ENCODE data around the gene ARRB2. TPM values are rescaled to one million over a fixed set of nuclear protein-coding genes. Genes with fewer than 3 reads are reported as not detected.
"Not testable (repeated sequence)": the region's sequence is repeated elsewhere in the genome, so short reads cannot be mapped to it uniquely, and the experiment has no call there.

Gene ARRB2
- polyA plus RNA-seq, 3 donors from 2014 or later, result 46.0 to 70.9 (median 60.4) TPM

GRCh38 chr17:4678448-4679026 is 31.9 kb upstream of the ARRB2 start:
- Mint-ChIP-seq H3K27ac (no peak overlapping the region), H3K4me1 (peaks cover 0 to 4% of the 10 kb centered on the region in 2 donors), H3K9me3 (no peaks in the 10 kb centered on the region), H3K4me3 (no peak overlapping the region), H3K27me3 (ENCODE audit: low read depth in 3 of 3) (peaks cover 0 to 3% (median 0%) of the 10 kb centered on the region in 3 donors), H3K36me3 (peaks cover 25 to 33% (median 31%) of the 10 kb centered on the region in 3 donors)
- DNase-seq, result no peak

DNA sequence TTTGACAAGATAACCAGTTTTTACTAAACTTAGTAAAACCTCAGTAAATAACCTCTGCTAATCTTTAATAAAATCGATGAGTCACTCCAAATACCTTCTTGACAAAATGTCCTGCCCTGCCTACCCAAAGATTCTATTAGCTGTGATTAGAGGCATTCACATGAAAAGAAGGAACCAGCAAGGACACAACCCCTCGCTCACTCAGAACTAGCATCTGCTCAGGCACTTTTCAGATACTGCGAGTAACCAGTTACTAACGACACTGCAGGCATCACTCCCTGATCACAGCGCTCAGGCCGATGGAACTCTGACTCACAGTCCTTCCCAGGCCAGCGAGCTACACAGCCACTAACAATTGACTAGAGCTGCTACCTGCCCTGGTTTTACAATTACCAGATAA is 30.8 kb upstream of the ARRB2 start:
- no peaks in the 10 kb centered on the region for H3K9me3 Mint-ChIP-seq
- no peak for DNase-seq
- peaks cover 0 to 3% (median 0%) of the 10 kb centered on the region in 3 donors for H3K27me3 Mint-ChIP-seq (ENCODE audit: low read depth in 3 of 3)
- peaks cover 34 to 37% (median 35%) of the 10 kb centered on the region in 3 donors for H3K36me3 Mint-ChIP-seq
- H3K27ac Mint-ChIP-seq, result no peak overlapping the region
- H3K4me1 Mint-ChIP-seq, result peaks cover 0 to 4% of the 10 kb centered on the region in 2 donors
- no peak overlapping the region for H3K4me3 Mint-ChIP-seq

- not testable (repeated sequence) for H3K9me3 Mint-ChIP-seq; H3K4me3 Mint-ChIP-seq; H3K27ac Mint-ChIP-seq; DNase-seq; H3K27me3 Mint-ChIP-seq (ENCODE audit: low read depth in 3 of 3)
- H3K36me3 Mint-ChIP-seq, result peaks cover 32 to 46% (median 36%) of the 10 kb centered on the region in 3 donors
- H3K4me1 Mint-ChIP-seq, result peaks cover 0 to 15% of the 10 kb centered on the region in 2 donors
Measured at GRCh38 chr17:4683739-4684138, 26.7 kb upstream of the ARRB2 start.

- not testable (repeated sequence) for H3K27ac Mint-ChIP-seq; H3K4me3 Mint-ChIP-seq; DNase-seq; H3K27me3 Mint-ChIP-seq (ENCODE audit: low read depth in 3 of 3); H3K9me3 Mint-ChIP-seq
- peaks cover 0 to 22% of the 10 kb centered on the region in 2 donors for H3K4me1 Mint-ChIP-seq
- peaks cover 15 to 34% (median 23%) of the 10 kb centered on the region in 3 donors for H3K36me3 Mint-ChIP-seq
Measured at GRCh38 chr17:4689872-4690271, 20.6 kb upstream of the ARRB2 start.

DNA sequence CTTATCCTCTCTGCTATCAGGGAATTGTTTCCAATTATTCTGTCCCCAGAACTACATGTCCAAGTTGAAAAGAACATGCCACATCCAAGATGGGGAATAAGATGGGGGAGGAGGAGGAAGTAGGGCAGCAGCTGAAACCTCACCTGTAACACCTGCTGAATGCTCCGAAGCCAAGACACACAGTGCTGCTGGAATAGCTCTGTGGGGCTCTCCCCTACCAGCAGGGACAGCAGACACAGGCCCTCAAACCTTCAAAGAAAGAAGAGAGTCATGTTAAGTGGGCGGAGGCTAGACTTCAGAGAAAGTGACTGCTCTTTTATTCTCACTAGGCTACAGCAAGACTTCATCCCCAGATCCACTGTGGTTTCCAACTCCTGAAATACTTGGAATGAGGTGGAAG is 19.7 kb upstream of the ARRB2 start:
- peaks cover 0 to 22% of the 10 kb centered on the region in 2 donors for H3K4me1 Mint-ChIP-seq
- no peak for DNase-seq
- no peak overlapping the region for H3K4me3 Mint-ChIP-seq
- H3K27ac Mint-ChIP-seq, result no peak overlapping the region
- H3K9me3 Mint-ChIP-seq, result no peaks in the 10 kb centered on the region
- peaks cover 15 to 29% (median 19%) of the 10 kb centered on the region in 3 donors for H3K36me3 Mint-ChIP-seq
- H3K27me3 Mint-ChIP-seq (ENCODE audit: low read depth in 3 of 3), result peaks cover 0 to 2% (median 0%) of the 10 kb centered on the region in 3 donors

DNA sequence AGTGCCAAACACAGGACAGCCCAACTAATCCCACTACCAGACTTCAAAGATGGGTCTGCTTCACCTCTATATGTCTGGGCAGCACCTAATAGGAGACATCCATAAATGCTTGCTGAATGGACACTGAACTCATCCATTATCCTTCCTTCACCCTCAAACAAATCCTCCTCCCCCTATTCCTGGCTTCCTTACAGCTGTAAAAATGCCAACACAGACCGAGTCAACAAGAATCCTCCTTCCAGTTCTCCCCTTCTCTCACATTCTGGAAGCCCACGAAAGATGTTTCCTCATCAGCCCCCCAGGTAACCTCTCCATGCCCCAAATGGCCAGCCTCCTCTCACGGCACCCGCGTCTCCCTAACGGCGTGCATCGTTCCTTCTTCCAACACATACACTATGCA is 18.7 kb upstream of the ARRB2 start:
- no peaks in the 10 kb centered on the region for H3K9me3 Mint-ChIP-seq
- DNase-seq, result no peak
- peaks cover 14 to 24% (median 15%) of the 10 kb centered on the region in 3 donors for H3K36me3 Mint-ChIP-seq
- peaks cover 0 to 2% (median 0%) of the 10 kb centered on the region in 3 donors for H3K27me3 Mint-ChIP-seq (ENCODE audit: low read depth in 3 of 3)
- H3K4me3 Mint-ChIP-seq, result no peak overlapping the region
- H3K27ac Mint-ChIP-seq, result no peak overlapping the region
- peaks cover 9 to 23% of the 10 kb centered on the region in 2 donors for H3K4me1 Mint-ChIP-seq

- Mint-ChIP-seq H3K9me3 (no peaks in the 10 kb centered on the region), H3K27ac (peak overlapping the region in 1 of 6 donors; percentile 24), H3K27me3 (ENCODE audit: low read depth in 3 of 3) (peaks cover 0 to 2% (median 0%) of the 10 kb centered on the region in 3 donors), H3K4me3 (no peak overlapping the region), H3K36me3 (peaks cover 6 to 17% (median 15%) of the 10 kb centered on the region in 3 donors), H3K4me1 (peaks cover 11 to 22% of the 10 kb centered on the region in 2 donors)
- no peak for DNase-seq
Measured at GRCh38 chr17:4693416-4693815, 17.0 kb upstream of the ARRB2 start.

- peak in 2 of 3 donors; percentile 13 to 56 for DNase-seq
- Mint-ChIP-seq H3K27ac (peak overlapping the region; percentile 73 to 98 (median 84)), H3K27me3 (ENCODE audit: low read depth in 3 of 3) (peaks cover 0 to 2% (median 0%) of the 10 kb centered on the region in 3 donors), H3K4me1 (peaks cover 12 to 17% of the 10 kb centered on the region in 2 donors), H3K4me3 (peak overlapping the region in 3 of 5 donors; percentile 20 to 85 (median 53)), H3K9me3 (no peaks in the 10 kb centered on the region), H3K36me3 (no peaks in the 10 kb centered on the region)
Measured at GRCh38 chr17:4696437-4696805, 14.0 kb upstream of the ARRB2 start.

DNA sequence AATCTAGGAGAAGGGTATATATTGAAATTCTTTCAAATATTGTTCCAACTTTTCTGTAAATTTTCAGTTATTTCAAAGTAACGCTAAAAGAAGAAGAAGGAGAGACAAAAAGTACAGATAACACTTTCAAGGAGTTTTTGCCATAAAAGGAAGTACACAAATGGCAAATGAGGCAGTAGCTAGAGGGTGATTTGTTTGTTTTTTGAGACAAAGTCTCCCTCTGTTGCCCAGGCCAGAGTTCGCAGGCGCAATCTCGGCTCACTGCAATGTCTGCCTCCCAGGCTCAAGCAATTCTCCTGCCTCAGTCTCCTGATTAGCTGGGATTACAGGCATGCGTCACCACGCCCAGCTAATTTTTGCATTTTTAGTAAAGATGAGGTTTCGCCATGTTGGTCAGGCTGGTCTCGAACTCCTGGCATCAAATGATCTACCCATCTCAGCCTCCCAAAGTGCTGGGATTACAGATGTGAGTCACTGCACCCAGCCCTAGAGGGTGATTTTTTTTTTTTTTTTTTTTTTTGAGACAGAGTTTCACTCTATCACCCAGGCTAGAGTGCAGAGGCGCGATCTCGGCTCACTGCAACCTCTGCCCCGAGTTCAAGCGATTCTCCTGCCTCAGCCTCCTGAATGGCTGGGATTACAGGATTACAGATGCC is 10.9 kb upstream of the ARRB2 start:
- H3K27me3 Mint-ChIP-seq (ENCODE audit: low read depth in 3 of 3); H3K4me3 Mint-ChIP-seq; H3K36me3 Mint-ChIP-seq: not testable (repeated sequence)

GRCh38 chr17:4701116-4701515 is 9.3 kb upstream of the ARRB2 start:
- no peaks in the 10 kb centered on the region for H3K9me3 Mint-ChIP-seq
- no peak for DNase-seq
- H3K27ac Mint-ChIP-seq, result peak overlapping the region in 2 of 6 donors; percentile 65 to 73
- no peaks in the 10 kb centered on the region for H3K36me3 Mint-ChIP-seq
- peaks cover 36 to 50% of the 10 kb centered on the region in 2 donors for H3K4me1 Mint-ChIP-seq
- peaks cover 0 to 6% (median 2%) of the 10 kb centered on the region in 3 donors for H3K27me3 Mint-ChIP-seq (ENCODE audit: low read depth in 3 of 3)
- H3K4me3 Mint-ChIP-seq, result peak overlapping the region in 1 of 5 donors; percentile 56

More for the DNA sequence above, 10.9 kb upstream of the ARRB2 start:
- not testable (repeated sequence) for H3K27ac Mint-ChIP-seq, DNase-seq, H3K9me3 Mint-ChIP-seq
- H3K4me1 Mint-ChIP-seq, result peaks cover 35 to 42% of the 10 kb centered on the region in 2 donors

GRCh38 chr17:4703330-4703691 is 7.1 kb upstream of the ARRB2 start:
- no peak for DNase-seq
- Mint-ChIP-seq H3K4me1 (peaks cover 33 to 43% of the 10 kb centered on the region in 2 donors), H3K36me3 (no peaks in the 10 kb centered on the region), H3K27ac (peak overlapping the region; percentile 40 to 89 (median 81)), H3K9me3 (no peaks in the 10 kb centered on the region), H3K4me3 (peak overlapping the region; percentile 85 to 93 (median 90)), H3K27me3 (ENCODE audit: low read depth in 3 of 3) (peaks cover 0 to 8% (median 2%) of the 10 kb centered on the region in 3 donors)

DNA sequence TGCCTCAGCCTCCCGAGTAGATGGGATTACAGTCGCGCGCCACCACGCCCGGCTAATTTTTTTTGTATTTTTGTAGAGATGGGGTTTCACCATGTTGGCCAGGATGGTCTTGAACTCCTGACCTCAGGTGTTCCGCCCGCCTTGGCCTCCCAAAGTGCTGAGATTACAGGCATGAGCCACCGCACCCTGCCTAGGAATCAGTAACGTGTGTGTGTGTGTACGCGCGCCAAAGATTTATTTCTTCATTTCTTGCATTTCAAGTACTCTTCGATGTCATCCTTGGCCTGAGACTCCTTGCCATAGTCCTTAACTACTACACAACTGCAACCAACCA is 5.9 kb upstream of the ARRB2 start:
- peaks cover 37 to 50% of the 10 kb centered on the region in 2 donors for H3K4me1 Mint-ChIP-seq
- H3K4me3 Mint-ChIP-seq, result peak overlapping the region; percentile 89 to 93 (median 91)
- peak overlapping the region; percentile 40 to 94 (median 88) for H3K27ac Mint-ChIP-seq
- peaks cover under 1 to 10% (median 2%) of the 10 kb centered on the region in 3 donors for H3K27me3 Mint-ChIP-seq (ENCODE audit: low read depth in 3 of 3)
- not testable (repeated sequence) for DNase-seq, H3K36me3 Mint-ChIP-seq, H3K9me3 Mint-ChIP-seq

GRCh38 chr17:4704991-4705390 is 5.4 kb upstream of the ARRB2 start:
- Mint-ChIP-seq H3K9me3 (no peaks in the 10 kb centered on the region), H3K4me1 (peaks cover 42 to 55% of the 10 kb centered on the region in 2 donors), H3K36me3 (no peaks in the 10 kb centered on the region), H3K27me3 (ENCODE audit: low read depth in 3 of 3) (peaks cover 2 to 10% (median 5%) of the 10 kb centered on the region in 3 donors), H3K4me3 (peak overlapping the region; percentile 89 to 93 (median 91)), H3K27ac (peak overlapping the region; percentile 40 to 94 (median 88))
- DNase-seq, result no peak

- Mint-ChIP-seq H3K4me1 (peaks cover 43 to 52% of the 10 kb centered on the region in 2 donors), H3K4me3 (peak overlapping the region; percentile 23 to 93 (median 64)), H3K27ac (peak overlapping the region in 3 of 6 donors; percentile 6 to 47 (median 38))
Measured at GRCh38 chr17:4706121-4706520, 4.3 kb upstream of the ARRB2 start.

More at GRCh38 chr17:4706121-4706520, 4.3 kb upstream of the ARRB2 start:
- DNase-seq, result no peak
- Mint-ChIP-seq H3K27me3 (ENCODE audit: low read depth in 3 of 3) (peaks cover 2 to 11% (median 6%) of the 10 kb centered on the region in 3 donors), H3K36me3 (no peaks in the 10 kb centered on the region), H3K9me3 (no peaks in the 10 kb centered on the region)
